AG10803 (cell line): ENCODE results near the gene TMEM181.
"Not testable (repeated sequence)": the region's sequence is repeated elsewhere in the genome, so short reads cannot be mapped to it uniquely, and the experiment has no call there.

Experiments
- DNase-seq: peaks from one replicate; pipeline ENCODE4 v3.0.0; 2010; ENCODE audit warnings: low read depth
- H3K4me3 ChIP-seq: 2 replicates; pipeline ENCODE4 v1.5.1; 2011; ENCODE audit warnings: mild to moderate bottlenecking, low read length, control low read depth
- TF ChIP-seq, protein P1 (sequence below): conservative IDR thresholded peaks from 2 replicates; pipeline ENCODE4 v1.5.1; 2011; ENCODE audit warnings: mild to moderate bottlenecking, low read length, control low read depth, inconsistent platforms

Gene TMEM181

DNA sequence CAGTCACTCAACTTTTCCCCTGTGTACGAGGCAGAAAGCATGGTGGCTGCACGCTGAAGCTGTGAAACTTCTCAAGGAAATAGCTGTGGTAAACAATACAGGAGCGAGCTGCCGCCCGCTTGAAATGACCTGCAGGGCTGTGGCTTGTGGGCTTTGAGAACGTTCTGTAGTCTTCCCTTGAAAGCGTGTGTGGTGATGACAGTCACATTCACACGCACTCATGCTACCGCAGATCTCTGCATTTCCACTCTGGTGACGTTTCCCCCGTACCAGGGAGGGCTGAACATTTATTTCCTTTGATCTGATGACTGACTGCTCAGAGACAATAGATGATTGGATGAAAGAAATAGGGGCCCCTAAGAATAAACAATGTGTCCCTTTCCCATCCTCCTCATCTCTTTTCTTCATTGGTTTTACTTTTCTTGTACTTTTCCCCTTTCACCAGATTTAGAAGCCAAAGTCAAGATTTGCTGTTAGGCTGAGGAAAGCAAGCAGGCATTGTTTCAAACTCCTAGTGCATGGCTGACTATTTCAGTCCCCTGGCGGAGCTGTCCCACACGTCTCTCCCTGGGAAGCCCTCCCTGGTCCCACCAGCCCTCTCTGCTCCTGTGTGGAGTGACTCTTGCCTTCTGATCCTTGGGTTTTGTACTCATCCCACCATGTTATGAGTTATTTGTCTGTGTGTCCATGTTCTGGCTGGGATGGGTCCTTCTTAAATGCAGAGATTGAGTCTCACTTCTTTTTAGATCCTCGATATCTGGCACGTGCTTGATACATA lies 93.9 kb downstream of the TMEM181 start:
- peak; percentile 70 for DNase-seq
- TF ChIP-seq, protein P1, sequence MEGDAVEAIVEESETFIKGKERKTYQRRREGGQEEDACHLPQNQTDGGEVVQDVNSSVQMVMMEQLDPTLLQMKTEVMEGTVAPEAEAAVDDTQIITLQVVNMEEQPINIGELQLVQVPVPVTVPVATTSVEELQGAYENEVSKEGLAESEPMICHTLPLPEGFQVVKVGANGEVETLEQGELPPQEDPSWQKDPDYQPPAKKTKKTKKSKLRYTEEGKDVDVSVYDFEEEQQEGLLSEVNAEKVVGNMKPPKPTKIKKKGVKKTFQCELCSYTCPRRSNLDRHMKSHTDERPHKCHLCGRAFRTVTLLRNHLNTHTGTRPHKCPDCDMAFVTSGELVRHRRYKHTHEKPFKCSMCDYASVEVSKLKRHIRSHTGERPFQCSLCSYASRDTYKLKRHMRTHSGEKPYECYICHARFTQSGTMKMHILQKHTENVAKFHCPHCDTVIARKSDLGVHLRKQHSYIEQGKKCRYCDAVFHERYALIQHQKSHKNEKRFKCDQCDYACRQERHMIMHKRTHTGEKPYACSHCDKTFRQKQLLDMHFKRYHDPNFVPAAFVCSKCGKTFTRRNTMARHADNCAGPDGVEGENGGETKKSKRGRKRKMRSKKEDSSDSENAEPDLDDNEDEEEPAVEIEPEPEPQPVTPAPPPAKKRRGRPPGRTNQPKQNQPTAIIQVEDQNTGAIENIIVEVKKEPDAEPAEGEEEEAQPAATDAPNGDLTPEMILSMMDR, result no peak
- H3K4me3 ChIP-seq, result no peak overlapping the region

DNA sequence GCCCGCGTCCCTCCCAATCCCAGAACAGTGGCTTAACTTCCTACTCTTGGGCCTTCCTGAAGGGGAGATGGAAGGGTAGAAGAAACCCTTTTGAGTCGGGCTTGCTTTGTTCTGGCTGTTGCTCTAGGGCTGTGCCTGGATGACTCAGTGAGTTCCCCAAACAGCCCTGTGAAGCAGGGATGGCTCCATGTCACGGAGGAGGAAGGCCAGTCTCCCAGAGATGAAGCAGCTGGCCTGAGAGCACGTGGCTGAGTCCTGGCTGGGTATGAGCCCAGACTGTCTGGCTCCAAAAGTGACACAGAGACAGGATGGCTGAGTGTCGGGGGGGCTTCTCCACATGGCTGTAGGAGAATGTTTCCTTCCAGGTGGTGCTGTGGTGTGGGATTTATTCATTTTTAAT lies 94.6 kb downstream of the TMEM181 start:
- H3K4me3 ChIP-seq, result peak overlapping the region; percentile 20
- peak; percentile 94 for DNase-seq

GRCh38 chr6:158654960-158655489 lies 95.1 kb downstream of the TMEM181 start:
- peak overlapping the region; percentile 20 for H3K4me3 ChIP-seq
- DNase-seq, result peak; percentile 95
- TF ChIP-seq, protein P1, result 0 out of 2 replicates have a peak, but pooled peaks have one; percentile 6

More for the DNA sequence above, 94.6 kb downstream of the TMEM181 start:
- TF ChIP-seq, protein P1, result no peak

DNA sequence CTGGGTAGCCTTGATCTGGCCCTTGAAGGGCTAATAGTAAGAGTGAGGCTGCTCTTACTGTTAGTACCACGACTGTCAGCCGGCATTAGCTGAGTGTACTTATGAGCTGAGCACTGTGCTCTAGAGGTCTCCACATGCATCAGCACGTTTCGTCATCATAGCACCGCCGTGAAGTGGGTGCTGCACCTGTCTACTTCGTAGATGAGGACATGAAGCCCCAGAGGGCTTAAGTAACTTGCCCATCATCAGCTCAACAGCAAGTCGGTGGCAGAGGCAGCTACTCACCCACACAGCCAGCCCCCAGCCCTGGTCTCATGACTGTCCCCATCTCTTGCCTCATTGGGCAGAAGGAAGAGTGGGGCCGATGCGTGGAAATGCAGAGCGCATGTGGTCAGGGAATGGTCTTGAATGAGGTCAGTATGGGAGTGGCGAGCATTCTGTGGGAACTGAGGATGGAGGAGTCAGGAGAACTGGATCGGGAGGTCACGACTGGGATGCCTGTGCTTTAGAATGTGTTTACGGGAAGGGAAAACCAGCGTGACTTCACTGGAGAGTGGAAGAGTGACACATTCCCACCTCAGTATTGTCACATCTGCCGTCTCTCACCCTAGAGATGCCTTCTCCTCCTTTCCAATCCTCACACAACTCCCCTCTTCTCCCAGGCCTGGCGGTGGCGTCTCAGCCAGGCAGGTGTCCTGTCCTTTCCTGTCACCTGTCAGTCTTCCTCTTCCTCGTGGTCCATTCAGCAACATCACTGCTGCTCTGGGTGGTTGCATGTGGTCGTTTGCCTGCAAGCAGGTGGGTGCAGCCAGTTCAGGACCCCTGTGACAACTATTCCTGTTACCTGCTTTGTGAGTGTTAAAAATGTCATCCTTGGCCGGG lies 95.9 kb downstream of the TMEM181 start:
- no peak overlapping the region for H3K4me3 ChIP-seq
- TF ChIP-seq, protein P1, result no peak
- no peak for DNase-seq

- H3K4me3 ChIP-seq, result not testable (repeated sequence)
- DNase-seq, result peak; percentile 79
Observed at GRCh38 chr6:158656986-158657385, 97.1 kb downstream of the TMEM181 start.

DNA sequence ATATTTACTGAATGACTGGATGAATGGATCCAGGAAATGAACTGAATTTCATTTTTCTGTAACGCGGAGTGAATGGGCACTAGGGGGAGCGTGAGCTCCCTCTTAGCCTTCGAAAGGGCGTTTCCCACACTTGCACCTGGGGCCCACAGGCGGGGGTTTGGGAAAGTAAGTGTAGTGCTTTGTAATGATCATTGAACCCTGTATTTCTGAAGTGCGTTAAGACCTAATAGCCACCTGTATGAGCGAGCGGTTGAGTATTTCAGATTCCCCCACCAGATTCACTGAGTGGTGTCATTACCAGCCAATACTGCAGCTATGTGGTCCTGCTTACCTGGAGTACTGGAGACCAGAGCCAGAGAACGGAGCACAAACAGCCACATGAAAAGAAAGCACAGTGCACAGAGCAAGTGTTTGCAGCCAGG lies 100.5 kb downstream of the TMEM181 start:
- DNase-seq, result peak; percentile 18
- TF ChIP-seq, protein P1, result peak; percentile 57
- H3K4me3 ChIP-seq, result no peak overlapping the region

- DNase-seq, result no peak
- TF ChIP-seq, protein P1, result no peak
- H3K4me3 ChIP-seq, result no peak overlapping the region
Observed at GRCh38 chr6:158661156-158661685, 101.3 kb downstream of the TMEM181 start.
